Measurements from ENCODE around the gene PKNOX2.

PKNOX2 gene

DNA sequence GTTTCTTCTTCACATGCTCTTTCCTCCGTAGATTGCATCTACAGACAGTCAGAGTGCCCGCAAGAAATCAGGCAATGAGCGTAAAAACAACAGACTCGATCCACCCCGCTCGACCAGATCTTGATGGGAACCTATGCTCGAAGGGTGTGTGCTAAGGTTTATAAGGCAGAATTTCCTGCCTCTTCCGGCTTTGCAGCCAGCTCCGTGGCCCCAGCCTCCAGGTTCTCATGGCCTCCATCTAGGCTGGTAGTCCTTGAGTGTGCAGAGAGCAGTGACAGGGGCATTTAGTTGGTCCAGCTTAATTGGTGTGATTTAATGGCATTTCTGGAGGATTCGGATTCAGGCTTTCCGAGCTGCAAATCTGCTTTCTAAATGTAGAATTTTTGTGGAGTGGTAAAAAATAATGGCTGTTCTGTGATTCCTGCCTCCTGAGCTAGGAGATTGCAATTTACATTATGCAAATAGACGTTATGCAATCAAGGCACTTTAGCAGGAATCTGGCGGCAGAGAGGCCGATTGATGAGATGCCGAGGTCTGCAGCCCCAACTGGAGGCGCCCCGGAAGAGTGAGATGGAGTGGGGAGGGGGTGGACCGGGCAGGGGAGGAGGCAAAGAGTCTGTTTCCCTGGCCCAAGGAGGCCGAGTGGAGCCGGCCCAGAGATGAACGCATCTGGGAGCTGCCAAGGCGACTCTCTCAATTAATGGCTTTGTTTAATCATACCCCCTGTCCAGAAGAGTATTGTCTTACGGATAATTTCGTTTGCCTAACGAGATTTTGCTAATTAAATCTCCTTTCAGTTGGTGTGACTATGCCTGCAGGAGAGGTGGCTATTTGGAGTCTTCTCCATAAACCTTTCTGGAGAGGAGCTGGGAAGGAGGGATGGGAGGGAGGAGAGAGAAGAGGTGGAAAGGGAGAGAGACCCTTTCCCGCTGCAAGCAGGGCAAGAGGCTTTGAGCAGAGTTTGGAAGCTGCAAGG, 75.3 kb downstream of the PKNOX2 start:
- DNase-seq: no peak

DNA sequence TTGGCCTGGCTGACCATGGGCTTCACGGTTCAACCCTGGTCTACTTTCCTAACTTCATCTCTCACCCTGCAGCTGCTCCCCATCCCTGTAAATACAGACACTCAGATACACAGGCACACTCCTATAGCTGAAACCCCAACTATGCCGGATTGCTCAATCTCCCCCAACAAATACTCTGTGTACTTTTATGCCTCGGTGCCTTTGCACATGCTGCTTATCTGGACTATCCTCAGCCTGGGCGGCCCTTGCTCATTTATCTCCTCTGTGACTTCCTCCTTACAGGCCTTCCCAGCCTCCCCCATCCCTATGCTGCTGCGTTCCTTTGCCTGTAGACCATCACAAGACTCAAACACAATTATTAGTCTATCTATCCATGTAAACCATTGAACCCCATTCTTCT, 76.6 kb downstream of the PKNOX2 start:
- DNase-seq: no peak

DNA sequence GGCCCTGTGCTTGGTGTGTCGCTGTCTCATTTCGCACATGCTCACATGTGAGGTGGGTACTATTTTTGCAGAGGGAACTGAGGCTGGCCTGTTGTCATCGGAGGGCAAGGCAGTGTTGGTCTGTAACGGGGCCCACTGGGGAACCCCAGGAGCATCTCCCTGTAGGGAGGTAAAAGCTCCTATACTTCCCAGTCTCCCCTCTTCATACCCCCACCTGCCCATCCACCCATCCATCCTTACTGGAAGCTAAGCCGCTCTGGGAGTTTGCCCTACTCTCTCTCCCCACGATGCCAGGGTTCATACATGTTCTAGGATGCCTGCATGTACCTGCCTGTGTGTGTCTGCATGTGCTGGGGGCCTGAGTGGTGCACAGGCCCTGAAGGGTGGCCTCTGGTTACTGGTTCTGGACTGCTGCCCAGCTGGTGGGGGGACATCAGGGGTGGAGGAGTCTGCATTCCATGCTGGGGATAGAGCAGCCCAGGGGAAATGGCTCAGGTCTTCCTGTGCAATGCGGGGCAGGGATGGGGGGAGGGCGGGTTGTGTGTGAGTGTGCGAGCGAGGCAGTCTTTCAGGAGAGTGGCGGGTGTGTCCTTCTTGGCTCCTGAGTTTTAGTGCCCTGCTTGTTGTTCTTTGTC, 77.7 kb downstream of the PKNOX2 start:
- DNase-seq: no peak

DNA sequence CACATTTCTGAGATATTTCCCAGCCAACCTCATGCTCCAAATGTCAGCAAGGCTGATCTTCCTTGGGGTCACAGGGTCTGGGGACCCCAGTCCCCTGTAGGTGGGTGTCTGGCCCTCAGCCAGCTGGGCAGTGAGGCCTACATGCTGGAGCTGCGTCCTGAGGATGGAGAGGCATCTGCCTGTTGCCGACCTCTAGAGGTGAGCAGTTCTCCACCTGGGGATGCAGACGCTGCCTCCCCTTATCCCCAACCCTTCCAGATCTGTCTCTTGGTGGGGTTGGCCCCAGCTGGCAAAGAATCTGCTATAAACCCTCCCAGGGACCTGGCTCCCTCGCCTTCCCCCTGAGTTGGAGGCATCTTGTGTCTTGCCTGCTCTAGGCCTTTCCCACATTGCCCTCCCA, 79.6 kb downstream of the PKNOX2 start:
- DNase-seq: no peak

DNA sequence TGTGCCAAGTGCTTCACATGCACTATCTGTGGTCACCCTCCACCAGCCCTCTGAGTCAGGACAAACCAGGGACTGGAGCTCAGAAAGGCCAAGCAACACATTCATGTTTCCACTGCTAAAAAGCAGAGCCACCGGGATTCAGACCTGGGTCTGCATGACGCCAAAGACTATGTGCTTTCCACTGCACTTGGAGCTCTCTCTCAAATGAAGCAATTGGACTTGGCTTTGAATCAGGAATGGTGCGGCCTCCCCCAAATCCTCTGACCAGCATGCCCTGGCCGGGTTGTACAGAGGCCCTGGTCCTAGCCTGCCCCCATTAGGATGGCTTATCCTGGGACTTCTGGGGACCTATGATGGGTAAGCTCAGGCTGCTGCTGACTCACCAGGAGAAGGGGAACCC, 80.7 kb downstream of the PKNOX2 start:
- DNase-seq: no peak

DNA sequence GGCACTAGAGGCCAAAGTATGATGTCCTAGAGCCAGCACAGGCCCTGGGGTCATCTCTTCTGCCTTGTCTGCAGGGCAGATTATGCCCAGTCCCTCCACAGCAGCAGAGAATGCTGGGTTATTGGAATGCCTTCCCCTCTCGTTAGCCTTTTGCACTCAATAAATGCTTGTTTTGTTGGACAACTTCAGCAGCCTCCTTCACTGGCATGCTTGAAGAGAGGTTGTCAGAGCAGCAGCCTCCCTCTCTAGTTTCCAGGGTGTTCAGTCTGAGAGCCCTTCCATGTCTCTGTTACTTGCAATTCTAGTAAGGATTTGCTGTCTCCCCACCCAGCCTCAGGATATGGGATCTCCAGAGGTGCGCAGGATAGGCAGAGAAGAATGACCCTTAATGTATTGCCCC, 82.9 kb downstream of the PKNOX2 start:
- DNase-seq: no peak

DNA sequence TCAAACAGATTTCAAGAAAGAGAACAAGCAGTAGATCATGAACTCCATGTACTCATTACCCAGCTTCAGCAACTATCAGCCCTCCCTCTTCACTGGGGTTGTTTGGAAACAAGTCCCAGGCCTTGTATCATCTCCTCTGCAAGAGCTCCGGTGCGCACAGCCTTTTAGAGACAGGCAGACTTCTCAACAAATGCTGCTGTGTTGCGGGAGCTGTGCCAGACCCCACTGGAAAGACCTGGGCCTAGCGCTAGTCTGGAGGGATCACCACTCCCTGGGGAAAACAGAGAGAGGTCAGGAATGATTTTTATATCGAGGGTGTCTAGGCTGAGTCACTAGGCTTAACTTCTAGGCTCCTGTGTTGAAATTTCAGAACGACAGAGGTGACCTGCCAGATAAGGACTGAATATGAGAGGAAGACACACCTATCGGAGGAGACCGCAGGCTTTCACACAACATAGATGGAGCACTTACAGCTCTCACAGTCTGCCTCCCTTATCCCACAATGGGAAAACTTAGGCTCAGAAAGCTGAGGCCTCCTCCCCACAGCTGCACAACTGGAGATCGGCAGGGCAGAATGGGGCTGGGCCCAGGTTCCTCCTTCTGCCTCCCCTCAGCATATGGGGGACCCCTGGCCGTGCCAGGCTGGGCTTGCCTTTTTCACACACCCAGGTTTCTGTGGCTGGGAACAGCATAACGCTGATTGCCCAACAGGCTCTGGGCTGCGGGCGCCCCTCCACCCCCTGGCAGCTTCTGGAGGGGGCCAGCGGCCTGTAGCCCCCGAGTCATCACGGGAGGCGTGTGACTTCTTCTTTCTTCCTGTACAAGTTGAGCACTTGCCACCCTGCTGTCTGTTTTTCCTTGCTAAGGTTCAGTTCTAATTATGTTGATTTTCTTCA, 86.0 kb downstream of the PKNOX2 start:
- no peak for DNase-seq

DNA sequence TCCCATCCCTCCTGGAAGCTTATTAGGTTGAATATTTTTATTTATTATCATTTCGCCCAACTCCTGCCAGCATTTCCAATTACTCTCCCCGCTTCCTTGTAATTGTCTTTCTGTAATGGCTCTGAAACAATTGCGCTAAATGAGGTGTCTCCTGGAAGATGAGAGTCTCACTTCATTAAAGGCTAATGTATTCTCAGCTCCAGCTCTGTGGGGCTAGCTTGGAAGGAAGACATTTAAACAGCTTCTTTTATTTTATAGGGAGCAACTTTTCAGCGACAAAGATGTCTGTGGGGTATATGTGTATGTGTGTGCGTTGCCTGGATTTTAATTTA, 86.6 kb downstream of the PKNOX2 start:
- DNase-seq: no peak

DNA sequence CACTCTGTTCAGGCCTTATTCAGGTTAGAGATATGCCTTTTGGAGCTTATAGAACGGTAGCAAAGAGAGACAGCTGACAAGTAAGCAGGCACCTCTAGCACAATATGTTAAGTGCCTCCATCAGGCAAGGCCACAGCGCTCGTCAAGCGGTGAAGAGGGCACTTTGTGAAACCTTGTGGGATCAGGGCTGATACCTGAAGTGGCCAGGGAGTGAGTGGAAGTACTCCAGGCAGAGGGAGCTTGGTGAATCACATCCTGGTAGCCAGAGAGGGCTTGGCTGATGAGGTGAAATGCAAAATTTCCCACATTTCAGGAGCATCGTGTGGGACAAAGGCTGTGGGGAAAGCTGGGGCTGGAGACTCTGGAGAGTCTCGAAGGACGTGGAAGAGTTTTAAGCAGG, 87.4 kb downstream of the PKNOX2 start:
- no peak for DNase-seq

DNA sequence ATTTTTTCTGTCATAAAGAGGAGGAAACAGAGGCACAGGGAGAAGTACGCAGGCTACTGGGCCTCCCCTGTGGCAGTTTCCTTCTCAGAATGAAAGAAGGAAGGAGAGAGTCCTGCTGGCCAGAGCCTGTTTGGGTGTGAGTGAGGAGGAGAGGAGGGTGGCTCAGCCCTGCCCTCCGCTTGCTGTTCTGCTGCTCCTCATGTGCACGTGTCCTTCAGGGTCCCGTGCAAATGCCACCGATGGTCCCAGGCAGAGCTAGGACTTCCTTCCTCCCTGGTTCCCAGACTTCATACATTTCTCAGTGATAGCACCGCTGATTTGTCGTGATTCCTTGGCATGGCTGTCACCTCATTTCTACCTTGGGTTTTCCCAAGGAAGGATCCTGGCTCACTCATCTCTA, 88.7 kb downstream of the PKNOX2 start:
- DNase-seq: no peak

DNA sequence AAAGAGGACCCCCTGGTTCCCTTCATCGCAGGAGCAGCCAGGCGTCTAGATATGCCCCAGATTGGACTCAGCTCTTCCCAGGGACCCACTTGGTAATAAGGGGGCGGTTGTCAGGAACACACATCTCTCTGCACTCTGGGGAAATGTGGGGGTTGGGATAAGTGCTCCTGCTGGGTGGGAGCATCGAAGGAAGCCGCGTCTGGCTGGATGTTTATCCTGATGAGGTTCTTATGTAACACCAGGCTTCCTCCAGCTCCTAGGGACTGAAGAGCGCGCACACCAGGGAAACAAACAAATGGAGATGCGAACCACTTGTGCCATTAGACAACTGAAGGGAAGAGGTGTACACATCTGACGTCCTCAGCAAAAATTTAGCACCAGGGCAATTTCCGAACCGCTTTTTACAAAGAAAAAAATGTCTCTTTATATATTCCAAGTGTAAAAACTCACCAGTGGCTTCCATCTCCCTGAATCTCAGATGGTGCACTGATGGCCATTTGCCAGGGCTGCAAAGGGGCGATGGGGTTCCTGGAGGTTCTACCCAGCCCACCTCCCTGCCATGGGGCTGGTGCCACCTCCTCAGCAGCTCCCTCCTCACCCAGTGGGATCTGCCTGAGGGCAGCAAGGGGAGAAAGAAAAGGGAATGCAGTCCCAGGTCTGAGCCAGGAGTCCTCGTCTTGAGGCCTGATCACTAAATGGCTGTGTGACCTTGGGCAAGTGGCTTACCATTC, 89.4 kb downstream of the PKNOX2 start:
- no peak for DNase-seq

DNA sequence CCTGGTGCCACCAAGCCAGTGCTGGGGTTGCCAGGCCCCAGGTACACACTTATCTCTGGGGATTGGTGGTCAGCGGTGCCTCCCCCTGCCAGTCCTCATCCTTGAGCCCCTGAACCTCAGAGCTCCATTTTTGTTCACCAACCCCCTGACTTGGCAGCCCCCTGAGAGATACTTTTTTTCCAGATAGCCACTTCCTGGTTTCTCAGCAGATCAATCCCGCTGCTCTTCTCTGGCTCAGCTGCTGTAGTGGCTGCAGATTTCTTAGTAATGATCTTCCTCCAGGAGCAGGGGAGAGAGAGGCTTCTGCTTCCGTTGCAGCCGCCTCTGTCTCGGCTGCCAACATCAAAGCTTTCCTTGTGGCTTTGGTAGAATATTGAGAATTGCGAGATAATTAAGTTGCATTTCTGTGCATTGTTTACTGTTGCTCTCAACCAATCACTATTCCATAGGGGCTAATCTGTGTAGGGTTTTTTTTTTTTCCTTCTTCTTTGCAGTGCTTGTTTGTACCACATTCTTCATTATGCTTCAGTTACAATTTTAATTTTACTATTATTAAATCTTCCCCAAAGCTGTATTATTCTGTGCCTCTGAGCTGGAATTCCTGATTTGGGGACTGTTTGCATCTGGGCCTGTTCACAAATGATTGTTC, 92.1 kb downstream of the PKNOX2 start:
- DNase-seq: no peak

DNA sequence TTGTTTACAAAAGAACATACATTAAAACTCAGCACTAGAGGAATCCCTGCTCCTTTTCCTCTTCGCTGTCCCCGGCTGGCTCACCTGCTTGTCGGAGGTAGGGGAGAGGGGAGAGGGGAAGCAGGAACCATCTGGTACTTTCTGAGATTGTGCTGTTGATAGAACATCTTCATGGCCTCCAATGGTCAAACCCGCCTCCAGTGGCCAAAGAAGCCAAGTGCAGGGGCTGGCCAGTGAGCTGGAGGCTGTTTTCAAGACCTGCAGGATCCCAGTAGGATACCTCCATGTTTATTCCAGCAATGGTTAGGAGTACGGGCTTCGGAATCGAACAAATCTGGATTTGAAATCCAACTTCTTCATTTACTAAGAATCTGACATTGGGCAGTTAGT, 92.6 kb downstream of the PKNOX2 start:
- no peak for DNase-seq

DNA sequence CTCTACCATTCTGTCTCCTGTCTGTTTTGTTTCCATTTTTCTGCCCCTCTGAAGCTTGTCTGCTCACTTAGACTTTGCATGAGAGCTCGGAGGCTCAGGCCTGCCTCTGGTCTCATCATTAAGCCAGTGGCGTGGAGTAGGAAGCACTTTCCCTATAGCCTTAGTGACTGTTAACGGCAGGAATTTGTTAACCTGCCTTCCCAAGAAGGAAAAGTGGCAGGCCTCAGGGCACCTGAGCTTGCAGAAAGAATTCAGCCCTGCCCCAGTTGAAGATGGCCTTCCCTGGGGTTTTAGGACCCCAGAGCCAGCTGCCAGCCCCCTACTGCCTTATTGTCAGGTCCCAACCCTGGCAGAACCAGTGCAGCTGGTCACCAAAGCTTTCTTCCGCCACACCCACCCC, 93.2 kb downstream of the PKNOX2 start:
- no peak for DNase-seq

DNA sequence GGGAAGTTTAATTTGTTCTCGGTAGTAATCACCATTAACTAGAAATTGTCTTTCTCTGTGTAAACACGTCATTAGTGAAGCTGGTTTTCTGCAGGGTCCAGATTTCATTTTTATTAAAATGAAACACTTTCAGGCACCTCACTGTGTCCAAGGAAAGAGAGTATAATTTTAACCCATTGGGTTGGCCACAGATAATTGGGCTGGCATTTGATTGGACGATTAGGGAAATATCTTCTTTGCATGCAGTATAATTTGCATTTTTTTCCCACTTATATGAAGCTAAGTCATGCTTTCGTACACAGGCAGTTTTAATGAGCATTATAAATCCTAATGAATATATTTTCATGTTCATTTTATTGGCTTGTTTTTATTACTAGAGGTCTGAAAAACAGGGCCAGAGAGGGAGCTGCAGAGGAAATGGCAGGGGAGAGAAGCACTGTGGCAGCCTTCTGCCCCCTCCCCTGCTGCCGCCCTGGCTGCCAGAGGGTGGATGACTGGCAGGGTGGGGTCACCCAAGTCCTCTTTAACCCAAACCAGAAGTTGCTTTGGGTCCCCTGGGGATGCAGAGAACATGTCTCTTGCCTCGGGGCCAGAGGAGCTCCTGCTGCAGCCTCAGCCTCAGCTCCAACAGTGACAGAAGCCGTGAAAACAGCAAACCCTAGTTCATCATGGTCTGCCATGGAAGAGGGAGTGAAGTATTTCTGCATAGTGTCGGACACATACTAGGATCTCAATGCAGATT, 93.9 kb downstream of the PKNOX2 start:
- no peak for DNase-seq

DNA sequence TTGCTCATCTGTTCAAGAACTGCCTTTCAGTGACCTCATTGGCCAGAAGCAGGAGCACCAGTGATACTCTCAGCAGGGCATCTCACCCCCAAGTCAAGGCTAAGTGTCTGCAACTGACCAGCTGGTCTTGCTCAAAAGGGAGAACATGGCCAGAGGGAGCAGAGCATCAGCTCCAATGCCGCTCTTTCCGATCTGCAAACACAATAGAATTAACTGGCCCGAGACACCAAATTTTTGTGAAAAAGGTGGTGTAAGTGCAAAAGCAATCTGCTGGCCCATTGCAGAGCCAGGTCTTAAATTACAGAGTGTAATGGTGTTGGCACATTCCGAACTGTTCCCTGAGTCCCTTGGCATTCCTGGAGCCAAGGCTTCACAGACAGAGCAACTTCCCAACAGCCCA, 97.0 kb downstream of the PKNOX2 start:
- no peak for DNase-seq

DNA sequence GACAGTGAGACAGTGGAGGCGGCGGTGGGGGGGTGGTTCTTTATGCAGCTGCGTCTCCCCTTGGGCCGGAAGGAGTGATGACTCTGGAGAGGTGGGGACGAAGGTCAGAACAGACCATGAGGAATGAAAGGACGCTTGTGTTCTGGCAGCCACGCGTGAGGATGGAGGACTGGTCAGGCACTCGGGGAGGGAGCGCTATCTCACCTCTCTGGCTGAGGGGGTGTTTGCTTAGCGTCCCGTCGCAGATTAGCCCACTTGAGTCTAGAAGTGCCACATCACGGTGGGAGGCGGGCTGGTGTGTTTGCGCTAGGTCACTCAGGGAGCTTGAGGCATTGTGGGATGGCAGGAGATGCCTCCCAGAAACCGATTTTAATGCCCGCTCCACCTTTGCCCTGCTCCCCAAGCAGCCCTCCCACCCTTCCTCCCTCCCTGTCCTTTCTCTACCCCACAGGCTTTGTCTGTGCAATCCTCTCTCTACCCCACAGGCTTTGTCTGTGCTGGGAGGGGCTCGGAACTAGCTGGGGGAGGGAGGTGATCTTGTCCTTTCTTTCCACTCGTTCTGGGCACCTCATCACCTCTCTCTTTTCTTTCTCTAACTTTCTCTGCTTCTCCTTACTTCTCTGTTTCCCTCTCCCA, 97.8 kb downstream of the PKNOX2 start:
- DNase-seq: no peak

DNA sequence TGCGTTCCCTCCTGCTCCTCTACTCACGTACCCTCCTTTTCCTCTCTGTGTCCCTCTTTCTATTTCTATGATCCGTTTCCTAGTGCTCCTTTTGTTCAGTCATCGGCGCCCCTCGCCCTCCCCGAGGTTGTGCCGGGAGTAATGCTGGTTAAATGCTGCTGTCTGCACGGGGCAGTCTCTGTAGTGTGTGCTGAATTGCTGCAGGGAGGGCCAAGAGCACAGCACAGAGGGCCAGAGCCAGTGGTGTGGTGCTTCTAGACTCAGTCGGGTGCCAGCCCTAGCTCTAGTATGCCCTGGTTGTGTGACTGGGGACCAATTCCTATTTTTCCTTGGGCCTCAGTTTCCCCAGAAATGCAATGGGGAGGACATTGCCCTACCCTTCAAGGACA, 98.3 kb downstream of the PKNOX2 start:
- DNase-seq: no peak

DNA sequence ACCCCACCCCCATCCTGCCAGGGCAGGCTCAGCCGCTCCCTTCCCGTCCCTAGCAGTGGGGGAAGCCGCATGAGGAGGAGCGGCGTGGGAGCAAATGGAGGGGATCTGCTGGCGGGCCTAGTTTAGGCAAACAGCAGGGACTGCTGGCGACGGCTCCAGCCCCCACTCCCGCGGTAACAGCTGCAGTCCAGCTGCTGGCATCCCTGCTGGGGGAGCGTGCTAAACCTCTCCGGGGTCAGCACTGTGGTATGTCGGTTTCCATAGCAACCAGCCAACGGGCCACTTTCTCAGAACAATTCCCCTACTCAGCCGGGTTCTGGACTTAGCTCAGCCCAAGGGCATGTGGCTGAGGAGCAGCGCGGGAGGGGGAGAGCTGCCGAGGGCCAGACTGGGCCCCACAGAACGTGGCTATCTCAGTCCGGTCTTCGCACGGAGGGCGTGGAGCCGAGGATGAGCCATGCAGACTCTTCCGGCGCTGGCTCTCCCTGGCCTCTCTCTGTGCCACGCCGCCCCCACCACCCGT, 98.8 kb downstream of the PKNOX2 start:
- DNase-seq: no peak

DNA sequence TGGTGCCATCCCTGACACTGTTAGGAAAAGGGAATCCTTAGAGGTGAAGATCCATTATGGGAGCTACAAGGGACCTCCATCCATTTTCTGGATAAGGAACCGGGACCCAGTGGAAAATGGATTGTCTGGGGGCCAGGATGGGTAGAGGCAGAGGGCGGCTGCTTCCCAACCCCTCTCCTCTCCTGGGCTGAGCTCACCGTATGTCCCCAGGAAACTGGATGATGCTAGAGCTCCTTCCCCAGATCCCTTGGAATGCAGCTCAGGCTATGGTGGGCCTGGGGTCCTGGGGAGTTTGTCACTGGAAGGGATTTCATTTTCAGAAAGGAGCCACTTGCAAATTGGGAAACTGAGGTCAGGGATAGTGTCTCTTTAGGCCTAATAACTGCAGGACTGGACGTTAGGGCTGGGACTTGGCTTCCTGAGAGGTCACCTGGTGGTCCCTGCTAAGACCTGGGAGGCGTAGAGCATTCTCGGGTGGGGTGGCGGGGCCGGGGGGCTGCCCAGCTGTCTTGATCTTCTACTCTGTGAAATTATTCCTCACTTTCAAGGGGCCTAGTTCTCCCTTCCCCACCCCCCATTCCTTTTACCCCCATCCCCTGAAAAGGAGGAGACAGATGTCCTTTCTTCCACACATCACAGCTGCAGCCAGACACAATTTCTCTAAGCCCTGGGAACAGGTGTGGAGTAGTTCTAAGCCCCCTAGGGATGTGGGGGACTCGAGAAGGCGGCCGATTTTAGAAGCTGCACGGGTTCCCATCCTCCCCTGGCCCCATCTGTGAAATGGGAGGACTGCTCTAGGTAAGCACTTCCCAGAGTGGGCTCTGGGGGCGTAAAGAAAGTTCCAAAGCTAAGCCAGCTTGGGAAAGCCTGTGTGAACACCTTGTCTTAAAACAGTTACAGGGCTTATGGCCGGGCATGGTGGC, 99.8 kb downstream of the PKNOX2 start:
- no peak for DNase-seq
